Measurements from ENCODE around the gene FUT2.

- TF ChIP-seq EZH2phosphoT487 (IDR thresholded peaks at IDR 0.05; ENCODE audit: insufficient read depth, low read depth) (no peak), EZH2 (IDR thresholded peaks at IDR 0.05; ENCODE audit: insufficient read depth, poor library complexity, severe bottlenecking) (no peak)
These were observed 41.3 kb upstream of the FUT2 start for GRCh38 chr19:48654299-48655059.
